Stimulated activated naive CD8-positive, alpha-beta T cell treated with anti-CD3 and anti-CD28 coated beads, Interleukin-15, Interleukin-2, amounts not matched to agents 100 ng/mL and 50 ng/mL, for 24 hours (primary cell): Measurements from ENCODE around the gene LY6G6D.

Source experiments
- H3K27ac Mint-ChIP-seq: one replicate; pipeline ENCODE4 v1.8.0; 2021; ENCODE audit warnings: mild to moderate bottlenecking, mixed read lengths
- H3K27me3 Mint-ChIP-seq: one replicate; pipeline ENCODE4 v1.8.0; 2021; ENCODE audit warnings: mixed read lengths
- H3K36me3 Mint-ChIP-seq: one replicate; pipeline ENCODE4 v1.8.0; 2021; ENCODE audit warnings: low read depth, mixed read lengths
- H3K4me1 Mint-ChIP-seq: one replicate; pipeline ENCODE4 v1.8.0; 2021; ENCODE audit warnings: low read depth, mixed read lengths
- H3K4me3 Mint-ChIP-seq: one replicate; pipeline ENCODE4 v1.8.0; 2021; ENCODE audit warnings: mild to moderate bottlenecking, mixed read lengths
- H3K9me3 Mint-ChIP-seq: one replicate; pipeline ENCODE4 v1.8.0; 2021; ENCODE audit warnings: mixed read lengths

The LY6G6D gene

DNA sequence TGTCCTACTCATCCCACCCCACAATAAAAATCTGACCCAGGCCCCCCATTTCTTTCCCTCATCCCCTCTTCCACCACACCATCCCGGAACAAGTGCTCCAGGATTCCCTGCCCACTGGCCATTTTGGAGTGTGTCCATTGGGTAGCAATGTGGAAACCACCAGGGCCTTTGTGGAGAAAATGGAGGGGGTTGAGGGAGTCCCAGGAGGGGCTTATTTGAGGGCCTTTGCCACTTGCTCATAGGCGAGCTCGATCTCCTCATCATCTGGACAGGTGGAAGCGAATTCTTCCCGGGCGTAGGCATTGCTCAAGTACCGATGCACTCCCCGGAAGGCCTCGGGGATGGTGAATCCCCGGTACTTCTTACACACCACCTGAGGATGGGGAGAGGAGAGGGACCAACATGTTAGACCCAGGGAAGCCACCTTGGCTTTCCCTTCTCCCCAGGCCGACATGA, 15.5 kb downstream of the LY6G6D start:
- H3K27ac Mint-ChIP-seq = peak overlapping the region; percentile 32
- no peaks in the 10 kb centered on the region for H3K27me3 Mint-ChIP-seq
- H3K36me3 Mint-ChIP-seq = peaks cover 64% of the 10 kb centered on the region
- H3K9me3 Mint-ChIP-seq = no peaks in the 10 kb centered on the region
- H3K4me1 Mint-ChIP-seq = peaks cover 71% of the 10 kb centered on the region
- peak overlapping the region; percentile 85 for H3K4me3 Mint-ChIP-seq

DNA sequence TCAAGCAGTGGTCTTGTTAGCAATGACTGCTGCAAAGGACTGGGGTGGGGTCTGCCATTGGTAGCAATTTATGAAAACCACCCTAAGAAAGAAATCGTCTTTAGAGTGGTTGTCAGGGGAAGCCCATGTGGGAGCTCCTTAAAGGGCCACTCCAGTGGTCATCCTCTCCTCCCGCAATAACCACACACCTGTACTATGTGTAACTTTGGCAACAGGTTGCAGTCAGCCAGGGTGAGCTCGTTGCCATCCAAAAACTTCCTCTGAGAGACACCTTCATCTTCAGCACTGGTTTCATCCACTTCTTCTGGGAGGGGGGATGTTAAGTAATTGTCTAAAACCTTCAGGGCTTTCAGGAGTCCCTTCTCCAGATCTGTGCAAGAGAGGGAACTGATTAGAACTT, 16.9 kb downstream of the LY6G6D start:
- Mint-ChIP-seq H3K27me3 (no peaks in the 10 kb centered on the region), H3K4me1 (peaks cover 64% of the 10 kb centered on the region), H3K9me3 (no peaks in the 10 kb centered on the region), H3K4me3 (no peak overlapping the region), H3K27ac (peak overlapping the region; percentile 52), H3K36me3 (peaks cover 59% of the 10 kb centered on the region)

DNA sequence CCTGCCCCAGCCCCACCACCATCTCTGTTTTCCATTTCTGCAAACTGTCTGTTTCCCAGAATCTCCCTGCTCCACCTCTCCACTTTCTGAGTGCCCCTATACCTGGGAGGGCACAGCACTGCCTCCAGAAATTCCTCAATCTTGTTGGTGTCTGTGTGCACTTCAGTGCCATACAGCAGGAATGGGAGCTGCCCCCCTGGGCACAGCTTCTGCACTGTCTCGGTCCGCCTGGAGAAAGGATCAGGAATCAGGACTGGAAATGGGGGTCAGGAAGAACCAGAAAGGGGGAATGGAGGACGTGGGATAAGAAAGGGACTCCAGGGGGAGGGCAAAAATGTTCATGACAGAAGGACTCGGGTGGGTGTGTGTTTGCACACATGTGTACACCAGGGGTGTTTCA, 18.6 kb downstream of the LY6G6D start:
- peaks cover 66% of the 10 kb centered on the region for H3K4me1 Mint-ChIP-seq
- H3K27me3 Mint-ChIP-seq = no peaks in the 10 kb centered on the region
- H3K9me3 Mint-ChIP-seq = no peaks in the 10 kb centered on the region
- peak overlapping the region; percentile 100 for H3K4me3 Mint-ChIP-seq
- H3K36me3 Mint-ChIP-seq = peaks cover 53% of the 10 kb centered on the region
- H3K27ac Mint-ChIP-seq = peak overlapping the region; percentile 58

DNA sequence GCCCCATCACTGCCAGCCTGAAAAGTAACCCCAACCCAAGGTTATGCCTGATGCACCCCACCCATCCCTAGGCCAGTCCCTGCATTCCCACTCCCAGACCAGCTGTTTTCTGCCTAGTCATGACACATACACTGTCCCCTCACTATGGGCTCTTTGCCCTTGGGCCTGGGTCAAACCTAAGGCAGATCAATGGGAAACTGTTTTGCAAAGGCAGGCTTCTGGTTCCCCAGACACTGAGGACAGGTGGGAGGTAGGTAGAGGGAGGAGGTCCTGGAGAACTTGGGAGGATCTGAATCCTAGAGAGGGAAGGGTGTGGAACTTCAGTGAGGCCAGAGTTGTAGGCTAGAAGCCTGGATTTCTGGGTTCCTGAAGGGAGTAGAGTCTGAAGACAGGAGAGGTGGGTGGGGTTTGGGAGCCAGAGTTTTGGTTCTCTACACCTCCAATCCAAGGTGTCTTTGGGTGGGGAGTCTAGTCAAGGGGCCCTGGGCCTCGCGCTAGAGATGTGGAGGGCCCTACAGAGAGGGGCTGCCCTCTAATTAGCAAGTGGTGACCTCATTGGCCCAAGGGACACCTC, 19.2 kb downstream of the LY6G6D start:
- H3K4me1 Mint-ChIP-seq = peaks cover 66% of the 10 kb centered on the region
- peak overlapping the region; percentile 80 for H3K27ac Mint-ChIP-seq
- no peaks in the 10 kb centered on the region for H3K27me3 Mint-ChIP-seq
- H3K4me3 Mint-ChIP-seq = peak overlapping the region; percentile 100
- peaks cover 53% of the 10 kb centered on the region for H3K36me3 Mint-ChIP-seq
- no peaks in the 10 kb centered on the region for H3K9me3 Mint-ChIP-seq

DNA sequence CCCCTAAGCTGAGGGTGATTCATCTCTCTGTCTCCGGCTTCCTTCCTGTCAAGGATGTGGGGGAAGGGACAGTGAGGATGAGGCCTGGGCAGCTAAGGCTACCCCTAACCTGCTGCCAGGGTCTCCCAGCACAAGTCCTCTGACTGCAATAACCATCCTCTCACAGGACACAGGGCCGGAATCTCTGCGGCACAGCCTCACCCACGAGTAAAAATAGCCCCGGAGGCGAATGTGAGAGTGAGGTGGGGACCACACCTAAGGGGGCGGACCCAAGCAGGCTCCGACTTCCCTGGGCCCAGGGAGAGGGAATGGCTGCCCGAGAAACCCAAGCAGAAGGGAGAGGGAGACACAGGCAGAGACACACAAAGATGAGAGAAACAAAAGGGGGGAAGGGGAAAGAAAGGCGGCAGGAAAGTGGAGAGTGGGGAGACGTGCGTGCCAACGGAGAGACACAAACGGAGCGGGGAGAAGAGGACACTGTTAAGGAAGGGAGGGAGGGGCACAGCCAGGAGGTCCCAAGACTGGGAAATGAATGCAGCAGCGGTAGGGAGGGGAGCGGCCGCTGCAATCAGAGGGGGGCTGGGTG, 19.8 kb downstream of the LY6G6D start:
- Mint-ChIP-seq H3K9me3 (no peaks in the 10 kb centered on the region), H3K27ac (peak overlapping the region; percentile 80), H3K4me1 (peaks cover 66% of the 10 kb centered on the region), H3K4me3 (peak overlapping the region; percentile 100), H3K27me3 (no peaks in the 10 kb centered on the region), H3K36me3 (peaks cover 55% of the 10 kb centered on the region)

DNA sequence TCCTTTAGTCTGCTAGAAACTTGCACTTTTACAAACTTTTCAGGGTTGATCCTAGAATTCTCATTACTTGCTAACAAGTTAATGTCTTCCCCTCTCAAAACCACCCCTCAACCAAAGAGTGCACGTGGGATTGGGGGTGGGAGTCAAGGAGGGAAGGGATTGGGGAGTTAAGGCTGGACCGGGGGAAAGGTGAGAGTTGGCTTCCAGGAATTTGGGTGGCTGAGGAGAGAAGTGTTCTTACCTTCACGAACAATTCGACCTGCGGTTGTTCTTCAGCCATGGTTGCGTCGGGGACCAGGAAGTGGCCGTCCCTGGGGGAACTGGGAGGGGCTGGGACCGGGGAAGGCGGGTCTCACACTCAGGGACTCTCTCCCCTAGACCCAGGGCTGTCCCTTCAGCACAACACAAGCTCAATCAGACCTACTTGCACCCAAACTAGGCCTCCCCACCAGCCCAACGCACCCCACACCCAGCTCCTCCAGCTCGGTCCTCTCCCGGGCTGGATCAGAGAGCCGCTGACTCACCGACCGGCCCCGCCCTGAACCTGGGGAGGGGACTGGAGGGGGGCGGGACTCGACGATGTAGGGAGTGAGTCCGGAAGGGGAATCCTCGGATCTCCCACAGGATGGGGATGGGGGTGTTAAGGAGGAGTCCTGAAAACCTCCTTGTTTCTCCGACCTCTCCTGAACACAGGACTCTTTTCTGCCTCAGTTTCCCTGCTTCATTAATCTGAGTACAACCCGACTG, 21.0 kb downstream of the LY6G6D start, which contains the start of gene CLIC1:
CLIC1 (minus strand) TSS at position 510 of the 747 bp plus-strand sequence; CDS start at position 280, 230 bp downstream.
- Mint-ChIP-seq H3K9me3 (no peaks in the 10 kb centered on the region), H3K4me3 (peak within 1 kb of the TSS; percentile 100), H3K27me3 (no peaks in the 10 kb centered on the region), H3K36me3 (peaks cover 57% of the 10 kb centered on the region), H3K27ac (peak within 1 kb of the TSS; percentile 80), H3K4me1 (peaks cover 66% of the 10 kb centered on the region)

DNA sequence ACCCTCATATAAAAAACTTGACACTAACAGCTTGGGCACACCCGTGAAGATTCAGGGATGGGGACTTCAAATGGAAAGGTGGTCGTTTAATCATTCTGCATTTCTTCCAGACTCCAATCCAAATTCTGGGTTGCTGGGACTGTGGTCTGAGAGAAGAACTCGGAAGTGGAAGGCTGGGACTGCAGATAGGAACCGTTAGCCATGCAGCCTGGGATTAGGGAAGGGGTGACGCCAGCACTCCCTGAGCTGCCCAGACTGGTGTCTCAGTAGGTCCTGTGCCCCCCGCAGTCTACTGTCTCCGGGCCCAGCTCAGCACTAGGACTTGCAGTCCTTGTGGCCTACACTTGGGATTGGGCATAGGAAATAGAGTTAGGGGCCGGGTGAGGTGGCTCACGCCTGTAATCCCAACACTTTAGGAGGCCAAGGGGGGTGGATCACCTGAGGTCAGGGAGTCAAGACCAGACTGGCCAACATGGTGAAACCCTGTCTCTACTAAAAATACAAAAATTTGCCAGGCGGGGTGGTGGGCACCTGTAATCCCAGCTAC, 21.7 kb downstream of the LY6G6D start:
- Mint-ChIP-seq H3K27me3 (no peaks in the 10 kb centered on the region), H3K4me3 (peak overlapping the region; percentile 100), H3K9me3 (no peaks in the 10 kb centered on the region), H3K27ac (peak overlapping the region; percentile 80), H3K4me1 (peaks cover 72% of the 10 kb centered on the region), H3K36me3 (peaks cover 59% of the 10 kb centered on the region)

DNA sequence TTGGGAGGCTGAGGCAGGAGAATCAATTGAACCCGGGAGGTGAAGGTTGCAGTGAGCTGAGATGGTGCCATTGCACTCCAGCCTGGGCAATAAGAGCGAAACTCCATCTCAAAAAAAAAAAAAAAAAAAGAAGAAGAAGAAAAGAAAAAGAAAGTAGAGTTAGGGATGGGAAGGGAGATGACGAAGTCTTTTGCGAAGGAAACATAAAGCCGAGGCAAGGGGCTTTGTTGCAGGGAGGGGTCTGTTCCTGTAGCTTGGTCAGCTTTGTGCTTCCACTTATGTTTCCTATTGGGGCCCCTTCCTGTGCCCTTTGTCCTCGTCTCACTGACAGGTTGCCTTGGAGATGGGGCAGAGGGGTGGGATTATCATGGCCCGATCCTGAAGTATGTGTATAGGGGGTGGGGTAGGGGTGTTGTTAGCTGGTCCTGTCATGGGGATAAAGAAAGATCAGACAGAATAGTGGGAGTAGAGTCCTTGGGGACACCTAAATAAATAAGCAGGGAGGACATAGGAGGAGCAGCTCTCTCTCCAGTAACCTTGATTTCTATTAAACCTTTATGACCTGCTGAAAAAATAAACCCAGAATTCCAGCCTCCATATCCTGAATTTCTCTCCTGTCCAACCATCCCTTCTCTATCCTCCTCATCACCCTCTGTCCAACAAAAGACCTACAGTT, 22.3 kb downstream of the LY6G6D start:
- Mint-ChIP-seq H3K4me1 (peaks cover 71% of the 10 kb centered on the region), H3K4me3 (peak overlapping the region; percentile 100), H3K9me3 (no peaks in the 10 kb centered on the region), H3K27me3 (no peaks in the 10 kb centered on the region), H3K36me3 (peaks cover 58% of the 10 kb centered on the region), H3K27ac (peak overlapping the region; percentile 80)

DNA sequence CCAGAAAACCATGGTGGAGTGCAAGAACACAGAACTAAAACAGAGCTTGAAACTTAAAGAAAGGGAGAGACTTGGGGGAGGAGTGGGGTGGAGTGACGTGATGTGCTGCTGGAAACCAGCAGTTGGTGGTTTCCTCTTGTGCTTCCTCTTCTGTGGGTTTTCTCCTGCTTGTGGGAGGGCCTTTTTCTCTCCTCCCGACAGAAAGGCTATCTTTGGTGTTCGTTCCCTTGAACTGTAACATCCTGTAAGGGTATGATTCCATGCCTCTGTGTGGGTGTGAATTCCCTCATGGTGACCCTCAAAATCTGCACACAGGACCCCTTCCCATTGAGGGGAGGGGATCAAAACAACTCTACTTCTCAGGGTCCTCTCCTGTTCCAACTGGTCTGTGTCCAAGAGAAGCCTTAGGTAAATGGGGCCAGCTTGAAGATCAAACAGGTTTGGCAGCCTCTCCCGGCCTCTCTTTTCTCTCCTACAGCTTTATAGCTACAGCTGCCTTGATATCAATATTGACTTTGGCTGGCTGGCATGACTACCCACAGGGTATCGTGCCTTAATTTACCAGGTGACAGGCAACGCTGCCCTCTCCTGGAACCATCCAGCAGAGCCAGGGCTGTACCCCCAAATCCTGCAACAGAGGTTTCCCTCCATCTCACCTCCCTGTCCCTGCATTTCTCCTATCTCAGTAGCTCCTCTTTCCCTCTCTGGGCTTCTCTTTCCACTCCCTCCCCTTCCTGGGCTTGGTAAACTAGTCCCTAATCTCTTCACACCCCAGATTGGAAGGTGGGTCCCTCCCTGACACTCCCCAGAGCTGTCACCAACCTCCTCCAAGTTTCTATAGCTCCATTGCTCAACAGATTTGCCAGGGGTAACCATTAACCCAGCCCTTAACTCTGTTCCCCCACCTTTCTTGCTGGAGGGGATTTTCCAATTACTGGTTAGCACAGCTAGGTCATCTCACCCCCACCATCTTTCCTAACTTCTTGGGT, 23.1 kb downstream of the LY6G6D start:
- peaks cover 68% of the 10 kb centered on the region for H3K4me1 Mint-ChIP-seq
- H3K27ac Mint-ChIP-seq = peak overlapping the region; percentile 80
- H3K9me3 Mint-ChIP-seq = no peaks in the 10 kb centered on the region
- H3K27me3 Mint-ChIP-seq = no peaks in the 10 kb centered on the region
- H3K36me3 Mint-ChIP-seq = peaks cover 60% of the 10 kb centered on the region
- peak overlapping the region; percentile 100 for H3K4me3 Mint-ChIP-seq

DNA sequence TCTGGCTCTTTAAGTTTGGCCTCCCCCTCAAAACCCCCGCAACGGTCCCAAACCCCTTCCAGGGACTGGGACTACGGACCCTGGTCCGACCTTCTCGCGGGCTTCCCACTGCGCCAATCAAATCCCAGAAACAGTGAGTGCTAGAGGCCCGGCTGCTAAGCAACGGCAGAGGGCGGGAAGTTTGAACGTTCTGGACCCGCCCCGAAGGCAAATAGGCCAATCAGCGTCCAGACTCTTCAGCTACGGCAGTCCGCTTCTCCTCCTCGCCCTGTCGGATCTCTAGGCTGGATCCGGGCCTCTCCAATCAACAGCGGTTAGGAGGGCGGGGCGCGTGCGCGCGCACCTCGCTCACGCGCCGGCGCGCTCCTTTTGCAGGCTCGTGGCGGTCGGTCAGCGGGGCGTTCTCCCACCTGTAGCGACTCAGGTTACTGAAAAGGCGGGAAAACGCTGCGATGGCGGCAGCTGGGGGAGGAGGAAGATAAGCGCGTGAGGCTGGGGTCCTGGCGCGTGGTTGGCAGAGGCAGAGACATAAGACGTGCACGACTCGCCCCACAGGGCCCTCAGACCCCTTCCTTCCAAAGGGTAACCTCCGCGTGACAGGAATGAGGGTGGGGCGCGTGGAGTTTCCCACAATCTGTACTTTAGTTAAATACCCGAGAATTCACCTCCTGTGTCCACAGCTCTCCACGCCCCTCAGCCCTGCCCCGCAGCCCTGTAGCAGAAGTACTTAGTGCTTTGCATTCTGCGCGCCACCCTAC, 24.7 kb downstream of the LY6G6D start, which contains the start of gene MSH5:
MSH5 (plus strand) TSS at position 367 of the 758 bp plus-strand sequence. CDS start 462 bp downstream, outside the sequence.
- Mint-ChIP-seq H3K27ac (peak within 1 kb of the TSS; percentile 94), H3K9me3 (no peaks in the 10 kb centered on the region), H3K4me1 (peaks cover 55% of the 10 kb centered on the region), H3K4me3 (peak within 1 kb of the TSS; percentile 96), H3K36me3 (peaks cover 59% of the 10 kb centered on the region), H3K27me3 (no peaks in the 10 kb centered on the region)

DNA sequence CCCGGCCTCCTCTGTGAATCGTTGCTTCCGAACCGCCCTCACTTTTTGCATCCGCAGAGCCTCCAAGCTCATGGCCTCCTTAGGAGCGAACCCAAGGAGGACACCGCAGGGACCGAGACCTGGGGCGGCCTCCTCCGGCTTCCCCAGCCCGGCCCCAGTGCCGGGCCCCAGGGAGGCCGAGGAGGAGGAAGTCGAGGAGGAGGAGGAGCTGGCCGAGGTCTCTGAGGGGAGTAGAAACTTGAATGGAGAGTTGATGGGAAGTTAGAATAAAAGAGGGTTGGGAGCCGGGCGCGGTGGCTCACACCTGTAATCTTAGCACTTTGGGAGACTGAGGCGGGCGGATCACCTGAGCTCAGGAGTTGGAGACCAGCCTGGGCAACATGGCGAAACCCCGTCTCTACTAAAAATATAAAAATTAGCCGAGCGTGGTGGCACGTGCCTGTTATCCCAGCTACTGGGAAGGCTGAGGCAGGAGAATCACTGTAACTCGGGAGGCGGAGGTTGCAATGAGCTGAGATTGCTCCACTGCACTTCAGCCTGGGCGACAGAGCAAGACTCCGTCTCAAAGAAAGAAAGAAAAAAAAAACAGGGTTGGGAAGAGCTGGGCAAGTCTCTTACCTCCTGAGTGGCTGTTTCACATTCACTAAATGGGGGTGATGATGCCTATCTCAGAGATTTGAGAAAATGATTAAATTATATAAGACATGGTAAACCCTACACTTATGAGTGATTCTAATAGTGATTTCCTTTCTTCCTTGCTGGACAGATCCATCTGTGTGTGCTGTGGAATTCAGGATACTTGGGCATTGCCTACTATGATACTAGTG, 25.5 kb downstream of the LY6G6D start:
- H3K27ac Mint-ChIP-seq = peak overlapping the region; percentile 94
- peak overlapping the region; percentile 96 for H3K4me3 Mint-ChIP-seq
- peaks cover 58% of the 10 kb centered on the region for H3K36me3 Mint-ChIP-seq
- H3K9me3 Mint-ChIP-seq = no peaks in the 10 kb centered on the region
- H3K4me1 Mint-ChIP-seq = peaks cover 55% of the 10 kb centered on the region
- H3K27me3 Mint-ChIP-seq = no peaks in the 10 kb centered on the region

DNA sequence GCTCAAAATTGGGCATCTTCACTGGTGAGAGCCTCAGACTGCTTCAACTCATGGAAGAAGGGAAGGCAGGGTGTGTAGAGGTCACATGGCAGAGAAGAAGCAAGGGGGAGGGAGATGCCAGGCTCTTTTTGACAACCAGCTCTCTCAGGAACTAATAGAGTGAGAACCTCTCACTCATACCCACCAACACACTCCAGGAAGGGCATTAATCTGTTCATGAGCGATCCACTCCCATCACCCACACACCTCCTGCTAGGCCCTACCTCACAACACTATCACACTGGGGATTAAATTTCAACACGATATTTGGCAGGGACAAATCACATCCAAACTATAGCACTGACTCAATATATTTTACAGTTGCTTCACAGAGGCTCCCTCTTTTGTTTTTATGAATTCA, 26.7 kb downstream of the LY6G6D start:
- Mint-ChIP-seq H3K27me3 (no peaks in the 10 kb centered on the region), H3K4me3 (peak overlapping the region; percentile 96), H3K27ac (peak overlapping the region; percentile 75), H3K9me3 (no peaks in the 10 kb centered on the region), H3K36me3 (peaks cover 60% of the 10 kb centered on the region), H3K4me1 (peaks cover 50% of the 10 kb centered on the region)
